Neural progenitor cell (in vitro differentiated cells): ENCODE data around the gene APC. TPM values are rescaled to one million over a fixed set of nuclear protein-coding genes. Genes with fewer than 3 reads are reported as not detected.

Experiments
- DNase-seq: peaks from one replicate; pipeline ENCODE4 v3.0.0-alpha.2; 2016; ENCODE audit warnings: low spot score
- H2AFZ ChIP-seq: fragments of 200-600 bp; sonication (generic); replicated peaks from 2 replicates; pipeline ENCODE4 v1.6.1; 2016; ENCODE audit warnings: antibody characterized with exemption
- H3F3A ChIP-seq: fragments of 200-600 bp; sonication (generic); 2 replicates; pipeline ENCODE4 v1.6.1; 2016; ENCODE audit warnings: antibody characterized with exemption, low read depth
- H3K27ac ChIP-seq: fragments of 200-600 bp; sonication (generic); 2 replicates; pipeline ENCODE4 v1.5.1; 2016; ENCODE audit warnings: mild to moderate bottlenecking
- H3K27me3 ChIP-seq: fragments of 200-600 bp; sonication (generic); 2 replicates; pipeline ENCODE4 v1.6.1; 2016; ENCODE audit warnings: mild to moderate bottlenecking, moderate library complexity
- H3K36me3 ChIP-seq: fragments of 200-600 bp; sonication (generic); 2 replicates; pipeline ENCODE4 v1.5.1; 2016
- H3K4me1 ChIP-seq: fragments of 200-600 bp; sonication (generic); 2 replicates; pipeline ENCODE4 v1.6.1; 2016; ENCODE audit warnings: mixed run types
- H3K4me2 ChIP-seq: fragments of 200-600 bp; sonication (generic); 2 replicates; pipeline ENCODE4 v1.6.1; 2016
- H3K4me3 ChIP-seq: fragments of 200-600 bp; sonication (generic); 2 replicates; pipeline ENCODE4 v1.5.1; 2016
- H3K79me2 ChIP-seq: fragments of 200-600 bp; sonication (generic); 2 replicates; pipeline ENCODE4 v1.6.1; 2016; ENCODE audit warnings: low read depth
- H3K9ac ChIP-seq: fragments of 200-600 bp; sonication (generic); 2 replicates; pipeline ENCODE4 v1.6.1; 2016
- H3K9me3 ChIP-seq: fragments of 200-600 bp; sonication (generic); 2 replicates; pipeline ENCODE4 v1.5.1; 2016; ENCODE audit warnings: low read depth
- H4K20me1 ChIP-seq: fragments of 200-600 bp; sonication (generic); 2 replicates; pipeline ENCODE4 v1.6.1; 2016; ENCODE audit warnings: low read depth
- H3K27ac Mint-ChIP-seq: 3 replicates; pipeline ENCODE4 v1.8.0; 2021; ENCODE audit warnings: mixed read lengths
- H3K27me3 Mint-ChIP-seq: 2 replicates; pipeline ENCODE4 v1.8.0; 2022; ENCODE audit warnings: low read depth, mild to moderate bottlenecking, inconsistent platforms, moderate library complexity, mixed read lengths; ENCODE audit not compliant: insufficient read depth
- H3K36me3 Mint-ChIP-seq: 3 replicates; pipeline ENCODE4 v1.8.0; 2021; ENCODE audit warnings: mixed read lengths
- H3K4me1 Mint-ChIP-seq: 3 replicates; pipeline ENCODE4 v1.8.0; 2021; ENCODE audit warnings: mixed read lengths
- H3K4me3 Mint-ChIP-seq: 3 replicates; pipeline ENCODE4 v1.8.0; 2021; ENCODE audit warnings: mild to moderate bottlenecking, moderate library complexity, mixed read lengths
- H3K9me3 Mint-ChIP-seq: 3 replicates; pipeline ENCODE4 v1.8.0; 2020; ENCODE audit warnings: mixed read lengths
- EZH2 ChIP-seq: fragments of 200-600 bp; sonication (generic); IDR thresholded peaks from 2 replicates; pipeline ENCODE4 v1.6.1; 2017; ENCODE audit warnings: antibody characterized with exemption, mild to moderate bottlenecking, moderate library complexity
- EZH2phosphoT487 ChIP-seq: fragments of 200-600 bp; sonication (generic); IDR thresholded peaks from 2 replicates; pipeline ENCODE4 v1.6.1; 2017; ENCODE audit warnings: antibody characterized with exemption
- total RNA-seq: library from RNA; depleted of rRNA; stranded (reverse); fragments of >200 nt; gene quantifications from 2 replicates; pipeline ENCODE4 v1.2.3, GENCODE V29; 2015; ENCODE audit warnings: low replicate concordance
- TF ChIP-seq, protein P1 (sequence below): fragments of 200-600 bp; sonication (generic); IDR thresholded peaks from 2 replicates; pipeline ENCODE4 v1.5.1; 2017; ENCODE audit warnings: antibody characterized with exemption, mild to moderate bottlenecking

Gene APC
- total RNA-seq, 1 donor from 2014 or later = 39.7 TPM

DNA sequence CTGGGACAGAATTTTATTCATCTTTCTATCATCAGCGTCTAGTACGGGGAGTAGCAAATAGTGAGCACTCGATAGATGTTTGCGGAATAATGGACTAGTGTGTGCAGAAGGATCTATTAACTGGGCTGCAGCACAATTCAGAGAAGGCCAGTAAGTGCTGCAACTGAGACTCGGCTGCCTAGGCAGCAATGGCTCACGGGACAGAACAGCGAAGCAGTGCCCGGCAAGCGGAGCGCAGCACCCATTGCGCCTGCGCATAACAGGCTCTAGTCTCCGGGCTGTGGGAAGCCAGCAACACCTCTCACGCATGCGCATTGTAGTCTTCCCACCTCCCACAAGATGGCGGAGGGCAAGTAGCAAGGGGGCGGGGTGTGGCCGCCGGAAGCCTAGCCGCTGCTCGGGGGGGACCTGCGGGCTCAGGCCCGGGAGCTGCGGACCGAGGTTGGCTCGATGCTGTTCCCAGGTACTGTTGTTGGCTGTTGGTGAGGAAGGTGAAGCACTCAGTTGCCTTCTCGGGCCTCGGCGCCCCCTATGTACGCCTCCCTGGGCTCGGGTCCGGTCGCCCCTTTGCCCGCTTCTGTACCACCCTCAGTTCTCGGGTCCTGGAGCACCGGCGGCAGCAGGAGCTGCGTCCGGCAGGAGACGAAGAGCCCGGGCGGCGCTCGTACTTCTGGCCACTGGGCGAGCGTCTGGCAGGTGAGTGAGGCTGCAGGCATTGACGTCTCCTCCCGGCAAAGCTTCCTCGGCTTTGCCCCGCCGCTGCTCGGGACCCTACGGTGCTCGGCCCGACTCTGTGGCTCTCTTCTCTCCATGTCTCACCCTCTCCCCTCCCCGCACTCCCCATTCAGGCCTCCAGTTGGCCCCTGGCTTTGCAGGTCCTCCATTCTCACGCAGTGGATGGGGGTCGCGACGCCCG, 30.2 kb upstream of the APC start:
- peaks cover 11% of the 10 kb centered on the region for H3K4me1 ChIP-seq
- DNase-seq = peak; percentile 99
- no peaks in the 10 kb centered on the region for H3K36me3 ChIP-seq
- H3K9ac ChIP-seq = peak overlapping the region; percentile 67
- H3K4me3 Mint-ChIP-seq = peak overlapping the region; percentile 91
- peaks cover 24% of the 10 kb centered on the region for H3K4me1 Mint-ChIP-seq
- peak overlapping the region; percentile 91 for H3K4me2 ChIP-seq
- peak overlapping the region; percentile 83 for H2AFZ ChIP-seq
- TF ChIP-seq EZH2phosphoT487 (no peak), EZH2 (no peak)
- TF ChIP-seq, protein P1, sequence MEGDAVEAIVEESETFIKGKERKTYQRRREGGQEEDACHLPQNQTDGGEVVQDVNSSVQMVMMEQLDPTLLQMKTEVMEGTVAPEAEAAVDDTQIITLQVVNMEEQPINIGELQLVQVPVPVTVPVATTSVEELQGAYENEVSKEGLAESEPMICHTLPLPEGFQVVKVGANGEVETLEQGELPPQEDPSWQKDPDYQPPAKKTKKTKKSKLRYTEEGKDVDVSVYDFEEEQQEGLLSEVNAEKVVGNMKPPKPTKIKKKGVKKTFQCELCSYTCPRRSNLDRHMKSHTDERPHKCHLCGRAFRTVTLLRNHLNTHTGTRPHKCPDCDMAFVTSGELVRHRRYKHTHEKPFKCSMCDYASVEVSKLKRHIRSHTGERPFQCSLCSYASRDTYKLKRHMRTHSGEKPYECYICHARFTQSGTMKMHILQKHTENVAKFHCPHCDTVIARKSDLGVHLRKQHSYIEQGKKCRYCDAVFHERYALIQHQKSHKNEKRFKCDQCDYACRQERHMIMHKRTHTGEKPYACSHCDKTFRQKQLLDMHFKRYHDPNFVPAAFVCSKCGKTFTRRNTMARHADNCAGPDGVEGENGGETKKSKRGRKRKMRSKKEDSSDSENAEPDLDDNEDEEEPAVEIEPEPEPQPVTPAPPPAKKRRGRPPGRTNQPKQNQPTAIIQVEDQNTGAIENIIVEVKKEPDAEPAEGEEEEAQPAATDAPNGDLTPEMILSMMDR = peak; percentile 17
- H3K36me3 Mint-ChIP-seq = peaks cover under 1% of the 10 kb centered on the region
- peaks cover 6% of the 10 kb centered on the region for H4K20me1 ChIP-seq
- peaks cover 8% of the 10 kb centered on the region for H3K27me3 Mint-ChIP-seq
- peak overlapping the region; percentile 93 for H3K27ac ChIP-seq
- H3K27me3 ChIP-seq = no peaks in the 10 kb centered on the region
- no peaks in the 10 kb centered on the region for H3K9me3 Mint-ChIP-seq
- peaks cover 11% of the 10 kb centered on the region for H3F3A ChIP-seq
- H3K79me2 ChIP-seq = peaks cover 47% of the 10 kb centered on the region
- H3K9me3 ChIP-seq = no peaks in the 10 kb centered on the region
- peak overlapping the region; percentile 76 for H3K4me3 ChIP-seq
- H3K27ac Mint-ChIP-seq = peak overlapping the region; percentile 68

DNA sequence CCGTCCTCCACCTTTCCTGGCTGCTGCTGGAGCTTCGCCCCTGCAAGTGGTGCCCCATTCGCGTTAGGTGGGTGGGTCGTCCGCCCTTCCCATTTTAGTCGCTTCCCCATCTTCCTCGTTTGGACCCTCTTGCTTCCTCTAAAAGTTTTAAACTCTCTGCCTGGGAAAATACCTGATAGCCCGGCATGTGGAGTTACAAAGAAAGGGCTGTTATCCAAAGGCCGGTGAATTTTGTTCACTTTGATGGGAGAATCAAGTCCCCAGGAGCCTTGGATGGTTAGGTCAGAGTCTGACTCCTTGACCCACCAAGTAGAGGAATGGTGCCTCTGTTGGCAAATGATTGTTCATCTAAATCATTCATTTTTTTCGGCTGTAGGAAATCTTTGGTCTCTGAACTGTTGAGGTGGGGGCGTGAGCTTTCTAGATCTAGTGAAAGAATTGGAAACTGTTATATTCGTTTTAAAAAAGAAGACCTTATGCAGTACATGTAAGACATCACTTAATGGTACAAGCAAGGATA, 29.5 kb upstream of the APC start:
- no peaks in the 10 kb centered on the region for H3K9me3 ChIP-seq
- TF ChIP-seq EZH2phosphoT487 = no peak
- TF ChIP-seq, protein P1 = no peak
- TF ChIP-seq EZH2 = no peak
- Mint-ChIP-seq H3K27ac (peak overlapping the region; percentile 68), H3K27me3 (peaks cover 8% of the 10 kb centered on the region), H3K4me1 (peaks cover 24% of the 10 kb centered on the region), H3K9me3 (no peaks in the 10 kb centered on the region), H3K4me3 (peak overlapping the region; percentile 91), H3K36me3 (peaks cover 4% of the 10 kb centered on the region)
- peak overlapping the region; percentile 93 for H3K27ac ChIP-seq
- H3K4me1 ChIP-seq = peaks cover 11% of the 10 kb centered on the region
- no peaks in the 10 kb centered on the region for H3K27me3 ChIP-seq
- no peaks in the 10 kb centered on the region for H3K36me3 ChIP-seq
- peak; percentile 34 for DNase-seq
- H3K9ac ChIP-seq = peak overlapping the region; percentile 67
- H2AFZ ChIP-seq = peak overlapping the region; percentile 83
- peak overlapping the region; percentile 91 for H3K4me2 ChIP-seq
- H3K4me3 ChIP-seq = peak overlapping the region; percentile 76
- peaks cover 13% of the 10 kb centered on the region for H4K20me1 ChIP-seq
- H3F3A ChIP-seq = peaks cover 11% of the 10 kb centered on the region
- H3K79me2 ChIP-seq = peaks cover 54% of the 10 kb centered on the region

GRCh38 chr5:112709416-112709815, 28.3 kb upstream of the APC start:
- H3K79me2 ChIP-seq = peaks cover 66% of the 10 kb centered on the region
- H3K4me1 ChIP-seq = peaks cover 11% of the 10 kb centered on the region
- peak overlapping the region; percentile 67 for H3K9ac ChIP-seq
- no peak overlapping the region for H3K27ac ChIP-seq
- Mint-ChIP-seq H3K4me1 (peaks cover 24% of the 10 kb centered on the region), H3K9me3 (no peaks in the 10 kb centered on the region), H3K27me3 (peaks cover 8% of the 10 kb centered on the region), H3K27ac (no peak overlapping the region), H3K4me3 (peak overlapping the region; percentile 91), H3K36me3 (peaks cover 6% of the 10 kb centered on the region)
- no peaks in the 10 kb centered on the region for H3K9me3 ChIP-seq
- no peak for DNase-seq
- no peak overlapping the region for H2AFZ ChIP-seq
- peaks cover 11% of the 10 kb centered on the region for H3F3A ChIP-seq
- TF ChIP-seq EZH2phosphoT487 (no peak), EZH2 (no peak)
- TF ChIP-seq, protein P1 = no peak
- H3K4me2 ChIP-seq = peak overlapping the region; percentile 91
- H3K27me3 ChIP-seq = no peaks in the 10 kb centered on the region
- H3K4me3 ChIP-seq = peak overlapping the region; percentile 76
- H4K20me1 ChIP-seq = peaks cover 23% of the 10 kb centered on the region
- H3K36me3 ChIP-seq = no peaks in the 10 kb centered on the region
